B cell (primary cell): ENCODE measurements around the gene PNKD. TPM values are rescaled to one million over a fixed set of nuclear protein-coding genes. Genes with fewer than 3 reads are reported as not detected.

Experiments
- ATAC-seq: fragments of 200-7000 bp; cut with Tn5 transposase; one replicate; pipeline ENCODE4 v1.10.0; 2021; ENCODE audit warnings: low read depth, mild to moderate bottlenecking, moderate number of reproducible peaks, moderate library complexity
- CTCF ChIA-PET: fragments of 350-600 bp; sonication (Branson Sonifier 250); formaldehyde crosslinking; loops from one replicate; lab custom pipeline; 2021; ENCODE audit warnings: antibody characterized with exemption, inconsistent platforms; lab: Charles Lee
- POLR2A ChIA-PET: fragments of 350-600 bp; sonication (Branson Sonifier 250); formaldehyde crosslinking; loops from one replicate; lab custom pipeline; 2021; ENCODE audit warnings: antibody characterized with exemption; lab: Charles Lee
- DNase-seq: peaks from one replicate; pipeline ENCODE4 v3.0.0; 2013
- H2AFZ ChIP-seq: 2 replicates; pipeline ENCODE4 v1.6.1; 2012; ENCODE audit warnings: mild to moderate bottlenecking, low read depth, low read length; ENCODE audit not compliant: insufficient read depth, poor library complexity, severe bottlenecking
- H3K27ac ChIP-seq, 2 donors: 1 replicate in 1 of 2; 2 replicates in 1 of 2; pipeline ENCODE4 v1.5.1; 2012 to 2013; ENCODE audit warnings: low read length in 2 of 2, mild to moderate bottlenecking in 2 of 2, moderate library complexity in 1 of 2
- H3K27me3 ChIP-seq, 4 experiments: fragments of 200-600 bp in 1 of 4; sonication (generic) in 1 of 4; replicated peaks in 1 of 4; 1 replicate in 2 of 4; 2 replicates in 2 of 4; pipeline versions ENCODE4 v1.6.1 to v1.7.0; 2013 to 2016; ENCODE audit warnings: low read length in 3 of 4, mild to moderate bottlenecking in 2 of 4, mixed read lengths in 1 of 4, moderate library complexity in 1 of 4; ENCODE audit not compliant: insufficient read depth in 4 of 4, control insufficient read depth in 3 of 4; ENCODE audit errors: control extremely low read depth in 1 of 4
- H3K36me3 ChIP-seq, 2 experiments: replicated peaks in 1 of 2; 1 replicate in 1 of 2; 2 replicates in 1 of 2; pipeline versions ENCODE4 v1.6.1 to v1.7.1; 2013; ENCODE audit warnings: low read length in 1 of 2; ENCODE audit not compliant: insufficient read depth in 2 of 2, control insufficient read depth in 1 of 2; ENCODE audit errors: control extremely low read depth in 1 of 2, extremely low read depth in 1 of 2
- H3K4me1 ChIP-seq, 2 donors: fragments of 200-600 bp in 1 of 2; sonication (generic) in 1 of 2; 1 replicate in 1 of 2; 2 replicates in 1 of 2; pipeline versions ENCODE4 v1.5.1 to v1.6.1; 2013 to 2017; ENCODE audit warnings: low read length in 2 of 2; ENCODE audit not compliant: control insufficient read depth in 2 of 2, insufficient read depth in 2 of 2
- H3K4me2 ChIP-seq: replicated peaks from 2 replicates; pipeline ENCODE3; 2012; ENCODE audit warnings: mild to moderate bottlenecking, low read depth, low read length; ENCODE audit not compliant: poor library complexity, severe bottlenecking
- H3K4me3 ChIP-seq, 5 experiments: fragments of 200-600 bp in 1 of 5; sonication (generic) in 1 of 5; 1 replicate in 3 of 5; 2 replicates in 2 of 5; pipeline versions ENCODE4 v1.5.1 to v1.7.0; 2011 to 2016; ENCODE audit warnings: low read length in 4 of 5, mild to moderate bottlenecking in 4 of 5, low read depth in 2 of 5, control low read depth in 1 of 5, moderate library complexity in 1 of 5; ENCODE audit not compliant: insufficient read depth in 1 of 5; ENCODE audit errors: control extremely low read depth in 1 of 5, extremely low read depth in 1 of 5
- H3K79me2 ChIP-seq: fragments of 200-600 bp; sonication (generic); one replicate; pipeline ENCODE4 v1.6.0; 2016; ENCODE audit warnings: low read length; ENCODE audit not compliant: control insufficient read depth, insufficient read depth
- H3K9ac ChIP-seq: fragments of 200-600 bp; sonication (generic); 2 replicates; pipeline ENCODE4 v1.6.1; 2017; ENCODE audit warnings: mild to moderate bottlenecking, low read length, moderate library complexity
- H3K9me3 ChIP-seq, 3 donors: one replicate each; pipeline versions ENCODE4 v1.6.1 to v1.7.1; 2013; ENCODE audit warnings: low read length in 2 of 3; ENCODE audit not compliant: control insufficient read depth in 2 of 3, insufficient read depth in 1 of 3; ENCODE audit errors: control extremely low read depth in 1 of 3
- H4K20me1 ChIP-seq: 2 replicates; pipeline ENCODE4 v1.6.0; 2012; ENCODE audit warnings: mild to moderate bottlenecking, low read length; ENCODE audit not compliant: insufficient read depth, control insufficient read depth, poor library complexity, severe bottlenecking
- H3K27ac Mint-ChIP-seq: one replicate; pipeline ENCODE4 v1.8.0; 2021; ENCODE audit warnings: mixed read lengths
- H3K27me3 Mint-ChIP-seq: one replicate; pipeline ENCODE4 v1.8.0; 2021; ENCODE audit warnings: mixed read lengths
- H3K4me1 Mint-ChIP-seq: one replicate; pipeline ENCODE4 v1.8.0; 2021; ENCODE audit warnings: mixed read lengths
- H3K4me3 Mint-ChIP-seq: one replicate; pipeline ENCODE4 v1.8.0; 2021; ENCODE audit warnings: mixed read lengths
- H3K9me3 Mint-ChIP-seq: one replicate; pipeline ENCODE4 v1.8.0; 2022; ENCODE audit warnings: mixed read lengths; ENCODE audit not compliant: insufficient read depth
- CTCF ChIP-seq: fragments of 200-600 bp; IDR thresholded peaks from one replicate; pipeline ENCODE4 v1.8.0; 2022; ENCODE audit warnings: antibody characterized with exemption, mild to moderate bottlenecking
- EZH2 ChIP-seq: IDR thresholded peaks from 2 replicates; pipeline ENCODE4 v1.6.1; 2012; ENCODE audit warnings: borderline replicate concordance, low read depth, mild to moderate bottlenecking, moderate library complexity, low read length; ENCODE audit not compliant: insufficient read depth, poor library complexity, severe bottlenecking
- WGBS: methylation state at CpG from one replicate; pipeline ENCODE4 v1.1.5; 2013; ENCODE audit warnings: missing lambda C conversion rate; ENCODE audit not compliant: insufficient coverage; 5-methylcytosine and 5-hydroxymethylcytosine counted together
- intact Hi-C: fragments of 100-400 bp; cut with micrococcal nuclease; formaldehyde crosslinking; loops from one replicate; pipeline ENCODE4 v1.10.0; 2022
- polyA plus RNA-seq: library from polyadenylated mRNA; depleted of rRNA; stranded (reverse); fragments of >200 nt; gene quantifications from 2 replicates; pipeline ENCODE4 v1.2.3, GENCODE V29; 2012
- total RNA-seq, 2 donors: library from RNA; stranded (reverse); fragments of 120-200 nt in 1 of 2; gene quantifications; 1 replicate in 1 of 2; 2 replicates in 1 of 2; pipeline versions ENCODE4 v1.2.3 to v1.2.4, GENCODE V29; 2013 to 2022

PNKD gene
- total and polyA plus RNA-seq, 2 donors (not counting 1 experiment from before 2014, with no cell fraction given), result 29.7 to 55.8 TPM

DNA sequence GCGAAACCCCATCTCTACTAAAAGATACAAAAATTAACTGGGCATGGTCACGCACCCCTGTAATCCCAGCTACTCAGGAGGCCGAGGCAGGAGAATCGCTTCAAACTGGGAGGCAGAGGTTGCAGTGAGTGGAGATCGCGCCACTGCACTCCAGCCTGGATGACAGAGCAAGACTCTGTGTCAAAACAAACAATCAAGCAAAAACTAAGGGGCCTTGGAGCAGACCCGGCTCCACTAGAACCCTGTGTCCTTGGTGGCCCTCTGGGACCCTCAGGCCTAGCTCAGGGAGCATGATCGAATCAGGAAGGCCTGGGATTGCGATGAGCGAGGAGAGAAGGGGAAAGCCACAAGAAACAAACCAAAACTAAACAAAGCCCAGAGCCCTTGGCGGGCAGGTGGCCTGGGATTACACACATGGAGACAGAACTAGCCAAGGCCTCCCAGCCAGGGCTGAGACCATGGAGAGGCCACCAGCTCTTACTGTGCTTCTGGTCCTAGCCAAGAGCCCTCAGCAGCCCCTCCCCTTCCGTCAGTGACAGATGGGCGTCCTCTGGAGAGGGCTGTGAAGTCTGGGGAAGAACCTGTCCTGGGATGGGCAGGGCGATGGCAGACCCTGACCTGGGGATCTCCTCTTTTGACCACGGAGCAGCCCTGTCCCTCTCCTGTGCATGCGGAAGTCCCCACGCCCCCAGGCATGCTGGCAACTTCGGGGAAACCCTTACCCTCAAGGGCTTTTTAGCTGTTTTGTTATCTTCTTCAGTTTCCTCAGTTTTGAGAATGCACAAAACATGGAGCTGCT, 58.9 kb downstream of the PNKD start:
- intact Hi-C loops, result no loop called here
- ATAC-seq, result peak; percentile 53
- WGBS, result 68% methylated on average over 9 of the region's 18 CpGs
- ChIA-PET CTCF (interaction anchor here (1.0 to 3.5 kb wide), 5 partner anchors 27 to 56 kb away, joined by 3 to 14 read pairs (median 5); partner anchors contain the start of gene CATIP), POLR2A (interaction anchor here (1.1 kb wide), 1 partner anchor 42 kb away, joined by 3 read pairs; no protein-coding TSS in a partner anchor)
- Histone ChIP-seq H3K9me3 (peaks cover 0 to 4% (median 0%) of the 10 kb centered on the region in 3 donors), H2AFZ (peak overlapping the region; percentile 61), H3K27ac (peak overlapping the region; percentile 4 to 41), H3K36me3 (no peaks in the 10 kb centered on the region), H3K79me2 (no peaks in the 10 kb centered on the region), H3K4me3 (no peak overlapping the region), H3K4me2 (peak overlapping the region; percentile 56), H3K27me3 (peaks cover 0 to 2% (median under 1%) of the 10 kb centered on the region in 4 experiments), H3K4me1 (peaks cover 20 to 31% of the 10 kb centered on the region in 2 donors), H3K9ac (peak overlapping the region; percentile 29), H4K20me1 (no peaks in the 10 kb centered on the region)
- TF ChIP-seq EZH2, result no peak
- no peak for TF ChIP-seq CTCF
- Mint-ChIP-seq H3K4me3 (peak overlapping the region; percentile 68), H3K4me1 (peaks cover 46% of the 10 kb centered on the region), H3K27me3 (peaks cover 3% of the 10 kb centered on the region), H3K27ac (peak overlapping the region; percentile 84), H3K9me3 (no peaks in the 10 kb centered on the region)
- DNase-seq, result no peak
